Suppressor macrophage (primary cell): ENCODE measurements around the gene SLC22A7.
"Not testable (repeated sequence)": the region's sequence is repeated elsewhere in the genome, so short reads cannot be mapped to it uniquely, and the experiment has no call there.

Experiments
- DNase-seq, 4 experiments: peaks; one replicate each; pipeline ENCODE4 v3.0.0-alpha.2; 2020 to 2022

Gene SLC22A7

DNA sequence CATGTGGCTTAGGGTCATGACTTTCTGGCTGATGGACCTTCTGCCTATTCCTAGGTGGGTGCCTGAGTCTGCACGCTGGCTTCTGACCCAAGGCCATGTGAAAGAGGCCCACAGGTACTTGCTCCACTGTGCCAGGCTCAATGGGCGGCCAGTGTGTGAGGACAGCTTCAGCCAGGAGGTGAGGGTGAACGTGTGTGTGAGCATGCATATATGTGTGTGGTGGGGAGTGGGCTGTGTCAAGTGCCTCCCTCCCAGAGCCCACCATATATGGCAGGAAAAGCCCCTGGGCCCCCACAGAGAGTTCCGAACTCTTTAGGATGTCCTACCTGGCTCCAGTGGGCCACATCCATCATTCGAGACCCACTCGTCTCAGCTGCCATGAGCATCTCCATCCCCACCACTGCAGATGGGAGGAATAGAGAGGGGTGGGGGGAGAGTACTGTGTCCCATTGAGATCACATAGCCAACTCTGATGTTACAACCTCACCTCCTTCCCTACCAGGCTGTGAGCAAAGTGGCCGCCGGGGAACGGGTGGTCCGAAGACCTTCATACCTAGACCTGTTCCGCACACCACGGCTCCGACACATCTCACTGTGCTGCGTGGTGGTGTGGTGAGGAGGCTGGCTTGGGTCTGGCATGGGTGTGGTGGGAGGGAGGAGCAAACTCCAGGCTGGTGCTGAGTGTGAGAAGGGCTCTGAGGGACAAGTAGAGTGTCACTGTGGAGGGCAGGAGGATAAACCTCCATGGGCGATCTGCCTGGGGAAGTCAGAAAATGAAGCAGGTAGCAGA, 3.2 kb downstream of the SLC22A7 start:
- DNase-seq: no peak

DNA sequence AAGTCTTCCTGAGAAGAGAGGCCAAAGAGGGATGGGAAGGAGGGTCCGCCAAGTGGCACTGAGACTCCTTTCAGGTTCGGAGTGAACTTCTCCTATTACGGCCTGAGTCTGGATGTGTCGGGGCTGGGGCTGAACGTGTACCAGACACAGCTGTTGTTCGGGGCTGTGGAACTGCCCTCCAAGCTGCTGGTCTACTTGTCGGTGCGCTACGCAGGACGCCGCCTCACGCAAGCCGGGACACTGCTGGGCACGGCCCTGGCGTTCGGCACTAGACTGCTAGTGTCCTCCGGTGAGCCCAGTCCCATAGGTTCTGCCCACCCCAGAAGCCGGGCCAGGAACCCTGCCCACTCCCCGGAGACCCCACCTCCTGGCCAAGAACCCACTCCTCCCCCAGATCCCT, 4.1 kb downstream of the SLC22A7 start:
- no peak for DNase-seq

DNA sequence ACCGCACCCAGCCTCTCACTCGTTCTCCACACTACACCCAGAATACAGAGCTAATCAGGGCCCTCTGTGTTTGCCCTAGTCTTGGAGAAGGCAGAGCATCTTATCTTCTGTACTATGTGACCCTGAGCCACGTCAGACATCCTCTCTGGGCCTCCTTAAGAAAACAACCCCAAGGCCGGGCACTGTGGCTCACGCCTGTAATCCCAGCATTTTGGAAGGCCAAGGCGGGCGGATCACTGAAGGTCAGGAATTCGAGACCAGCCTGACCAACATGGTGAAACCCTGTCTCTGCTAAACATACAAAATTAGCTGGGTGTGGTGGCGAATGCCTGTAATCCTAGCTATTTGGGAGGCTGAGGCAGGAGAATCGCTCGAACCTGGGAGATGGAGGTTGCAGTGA, 4.9 kb downstream of the SLC22A7 start:
- not testable (repeated sequence) for DNase-seq

DNA sequence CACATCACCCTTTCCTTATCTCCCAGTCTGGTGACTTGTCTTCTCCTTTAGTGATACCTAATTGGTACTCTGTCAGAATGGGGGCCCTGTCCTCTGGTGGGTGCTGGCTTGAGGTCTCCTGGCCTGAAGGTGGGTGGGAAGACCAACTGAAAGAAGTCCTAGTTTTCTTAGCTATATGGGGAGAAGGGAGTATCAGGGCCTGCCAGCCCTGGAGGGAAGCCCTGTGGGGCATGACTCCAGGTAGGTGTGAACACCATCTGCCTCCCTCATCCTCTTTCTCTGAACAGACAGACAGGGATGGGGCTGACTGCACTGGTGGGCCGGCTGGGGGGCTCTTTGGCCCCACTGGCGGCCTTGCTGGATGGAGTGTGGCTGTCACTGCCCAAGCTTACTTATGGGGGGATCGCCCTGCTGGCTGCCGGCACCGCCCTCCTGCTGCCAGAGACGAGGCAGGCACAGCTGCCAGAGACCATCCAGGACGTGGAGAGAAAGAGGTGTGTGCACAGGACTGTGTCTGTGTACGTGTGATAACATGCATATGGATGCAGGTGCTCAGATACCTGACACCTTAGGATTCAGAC, 5.8 kb downstream of the SLC22A7 start:
- DNase-seq: no peak

DNA sequence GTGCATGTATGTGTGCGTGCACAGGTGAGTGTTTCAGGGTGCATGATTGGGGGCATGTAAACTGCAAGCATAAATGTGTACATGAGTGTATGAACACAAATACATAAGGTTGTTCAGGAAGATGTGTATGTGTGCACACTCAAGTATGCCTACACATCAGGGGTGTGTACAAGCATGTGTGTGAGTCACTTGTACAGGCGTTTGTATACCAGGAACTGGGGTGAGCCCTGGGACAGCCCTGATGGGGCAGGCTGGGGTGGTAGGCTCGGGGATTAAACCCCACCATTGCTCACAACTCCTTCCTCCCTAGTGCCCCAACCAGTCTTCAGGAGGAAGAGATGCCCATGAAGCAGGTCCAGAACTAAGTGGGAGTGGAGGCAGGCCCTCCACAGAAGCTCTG, 6.3 kb downstream of the SLC22A7 start:
- DNase-seq: no peak

DNA sequence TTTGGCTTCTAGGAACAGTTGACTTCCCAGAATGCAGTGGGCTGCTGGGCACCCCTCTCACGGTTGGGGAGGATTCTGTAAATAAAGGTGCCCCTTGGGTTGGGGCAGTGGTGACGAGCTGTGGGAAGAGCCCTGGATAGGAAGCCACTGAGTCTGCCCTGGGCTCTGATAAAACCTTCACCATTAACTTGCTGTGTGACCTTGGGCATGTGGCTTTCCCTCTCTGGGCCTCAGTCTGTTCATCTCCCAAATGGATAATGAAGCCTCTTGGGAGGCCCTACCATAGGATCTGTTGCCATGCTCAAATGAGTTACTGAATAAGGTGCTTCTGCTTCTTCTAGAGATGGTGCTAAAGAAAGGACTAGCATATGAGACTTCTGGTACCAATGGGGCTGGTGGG, 6.8 kb downstream of the SLC22A7 start:
- DNase-seq: no peak

DNA sequence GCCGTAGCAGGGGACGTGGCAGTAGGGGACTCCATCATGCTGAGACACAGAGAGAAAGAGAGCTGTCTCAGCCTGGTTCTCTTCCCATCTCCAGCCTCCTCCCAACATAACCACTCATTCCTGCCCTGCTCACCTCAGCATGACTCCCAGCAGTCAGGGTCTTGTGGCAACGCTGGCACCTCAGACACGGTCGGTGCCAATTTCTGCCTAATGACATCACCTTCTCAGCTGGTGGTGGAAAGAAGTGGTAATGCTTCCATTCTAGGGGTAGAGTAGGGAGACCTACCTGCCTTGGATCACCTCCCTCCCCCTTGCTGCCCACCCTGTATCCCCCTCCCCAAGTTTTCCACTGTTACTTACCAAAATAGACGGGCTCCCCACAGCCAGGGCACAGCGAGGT, 8.0 kb downstream of the SLC22A7 start:
- DNase-seq: no peak

DNA sequence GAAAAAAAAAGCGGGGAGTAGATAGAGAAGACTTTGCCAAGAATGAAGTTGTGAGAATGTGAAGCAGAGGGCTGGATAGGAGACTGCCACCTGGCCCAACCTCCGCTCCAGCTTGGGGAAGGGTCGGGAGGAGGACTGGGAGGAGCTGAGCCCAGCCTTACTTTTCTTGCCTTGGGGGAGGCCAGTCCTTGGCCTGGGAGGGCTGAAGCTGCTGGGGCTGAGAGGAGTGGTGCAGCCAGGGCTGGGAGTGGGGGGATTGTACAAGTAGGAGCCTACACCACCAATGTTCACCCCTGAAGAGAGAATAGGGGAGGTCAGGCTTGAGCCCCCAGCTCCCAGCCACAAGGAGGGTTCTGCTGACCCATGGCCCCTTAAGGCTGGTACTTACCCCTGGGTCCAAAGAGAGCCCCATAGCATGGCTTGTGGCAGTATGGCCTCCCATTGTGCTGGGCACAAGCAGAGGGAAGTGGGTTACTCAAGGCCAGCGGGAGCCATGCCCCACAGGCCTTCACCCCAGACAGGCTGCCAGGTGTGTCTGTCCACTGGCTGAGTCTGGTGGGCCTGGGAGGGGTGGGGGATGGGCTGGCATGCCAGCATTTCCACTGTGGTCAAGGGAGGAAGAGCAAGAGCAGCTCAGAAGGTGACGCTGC, 9.5 kb downstream of the SLC22A7 start:
- DNase-seq: no peak

DNA sequence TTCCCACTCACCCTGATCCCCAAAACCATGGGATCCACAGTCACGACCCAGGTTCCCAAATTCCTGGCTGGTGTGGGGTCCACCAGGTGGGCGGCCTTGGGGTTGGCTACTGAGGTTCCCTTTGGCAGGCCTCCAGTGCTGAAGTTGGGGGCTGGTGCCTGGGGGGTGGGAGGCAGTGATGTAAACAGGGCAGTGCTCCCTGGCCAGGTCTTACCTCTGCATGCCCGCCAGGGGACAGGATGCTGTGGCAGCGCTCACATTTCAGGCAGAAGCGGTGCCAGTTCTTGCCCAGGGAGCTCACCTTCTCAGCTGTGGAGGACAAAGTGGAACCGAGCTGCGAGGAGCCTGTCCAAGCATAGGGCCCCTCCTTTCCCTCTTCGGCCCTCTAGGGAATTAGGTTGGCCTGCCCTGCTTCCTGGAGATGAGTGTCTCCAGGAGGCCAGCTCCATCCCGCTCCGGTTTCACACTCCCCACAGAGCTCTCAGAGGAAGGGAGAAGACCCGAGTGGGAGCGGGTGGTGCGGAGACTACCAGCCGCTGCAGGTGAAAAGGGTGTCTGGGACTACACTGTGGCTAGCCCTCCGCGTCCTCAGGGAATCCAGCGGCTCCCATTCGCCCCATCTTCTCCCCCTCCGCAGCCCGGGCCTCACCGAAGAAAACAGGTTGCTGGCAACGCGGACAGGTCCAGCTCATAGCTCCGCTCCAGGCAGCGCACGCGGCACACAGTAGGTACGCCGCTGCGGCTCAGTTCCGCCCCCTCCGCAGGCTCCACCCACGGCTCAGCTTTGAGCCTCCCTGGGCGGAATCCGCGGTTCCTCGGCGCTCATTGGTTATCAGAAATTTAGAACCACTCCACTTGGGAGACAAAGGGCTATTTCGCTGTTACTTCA, 10.3 kb downstream of the SLC22A7 start, which contains the start of gene CRIP3:
Gene CRIP3, minus strand, starts transcription at position 726 of the 889 bp plus-strand sequence. Its CDS starts 34 bp downstream, at position 692.
- DNase-seq: peak in 2 of 4 experiments; percentile 33 to 49

DNA sequence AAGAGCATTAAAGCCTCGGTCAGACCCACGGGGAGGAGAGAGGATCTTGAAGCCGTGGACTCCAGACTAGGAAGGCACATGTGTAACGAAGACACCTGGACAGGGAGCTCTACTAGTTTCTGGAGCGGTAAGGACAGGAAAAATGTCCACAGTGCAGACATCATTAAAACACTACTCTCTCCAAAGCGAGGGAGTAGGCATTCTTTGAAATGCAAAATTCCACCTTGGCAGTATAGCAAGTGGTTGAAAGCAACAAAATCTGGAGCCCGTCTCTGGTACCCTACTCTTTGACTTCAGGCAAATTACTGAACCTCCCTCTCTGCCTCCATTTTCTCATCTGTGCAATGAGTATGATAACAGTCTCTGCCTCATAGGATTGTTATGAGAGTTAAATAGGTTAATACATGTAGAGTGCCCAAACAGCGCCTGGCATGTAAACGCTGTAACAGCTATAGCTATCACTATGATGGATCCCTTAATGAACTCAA, 11.0 kb downstream of the SLC22A7 start:
- no peak for DNase-seq

DNA sequence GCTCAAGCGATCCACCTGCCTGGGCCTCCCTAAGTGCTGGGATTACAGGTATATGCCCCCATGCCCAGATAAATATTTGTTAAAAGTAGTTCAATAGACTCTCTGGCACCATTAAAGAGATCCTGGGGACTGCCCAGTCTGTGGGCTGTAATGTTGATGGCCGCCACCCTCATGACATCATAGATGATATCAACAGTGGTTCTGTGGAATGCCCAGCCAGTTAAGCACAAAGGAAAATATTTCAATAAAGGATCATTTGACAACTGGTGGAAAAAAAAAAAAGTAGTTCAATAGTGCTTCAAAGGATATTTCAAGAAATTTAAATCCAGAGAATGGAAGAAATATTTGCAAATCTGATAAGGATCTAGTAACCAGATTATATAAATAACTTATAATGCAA, 12.1 kb downstream of the SLC22A7 start:
- no peak for DNase-seq

DNA sequence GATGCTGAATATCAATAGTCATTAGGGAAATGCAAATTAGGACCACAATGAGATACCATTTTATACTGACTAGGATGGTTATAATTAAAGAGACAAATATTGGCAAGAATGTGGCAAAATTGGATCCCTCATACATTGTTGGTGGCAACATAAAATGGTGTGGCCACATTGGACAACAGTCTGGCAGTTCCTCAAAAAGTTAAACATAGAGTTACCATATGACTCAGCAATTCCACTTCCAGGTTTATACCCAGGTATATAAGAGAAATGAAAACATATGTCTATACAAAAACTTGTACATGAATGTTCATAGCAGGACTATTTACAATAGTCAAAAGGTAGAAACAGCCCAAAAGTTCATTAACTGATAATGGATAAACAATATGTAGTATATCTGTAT, 12.6 kb downstream of the SLC22A7 start:
- peak in 1 of 4 experiments; percentile 41 for DNase-seq

DNA sequence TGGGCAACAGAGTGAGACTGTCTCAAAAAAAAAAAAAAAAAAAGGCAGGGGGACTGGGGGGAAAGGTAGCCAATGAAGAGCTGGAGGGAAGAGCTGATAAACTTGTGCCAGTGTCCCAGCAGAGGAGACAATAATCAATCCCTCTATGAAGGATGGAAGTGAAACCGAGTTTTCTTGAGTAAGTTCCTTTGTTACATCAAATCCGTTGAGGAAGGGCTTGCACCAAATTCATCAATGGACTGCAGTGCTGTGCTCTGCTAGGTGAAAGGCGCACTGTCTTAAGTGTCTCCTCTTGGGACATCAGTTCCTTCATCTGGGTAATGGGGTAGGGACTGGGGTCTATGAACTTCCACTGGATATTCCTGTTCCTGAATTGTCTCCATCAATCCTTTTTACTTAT, 13.6 kb downstream of the SLC22A7 start:
- peak; percentile 13 to 63 (median 40) for DNase-seq

DNA sequence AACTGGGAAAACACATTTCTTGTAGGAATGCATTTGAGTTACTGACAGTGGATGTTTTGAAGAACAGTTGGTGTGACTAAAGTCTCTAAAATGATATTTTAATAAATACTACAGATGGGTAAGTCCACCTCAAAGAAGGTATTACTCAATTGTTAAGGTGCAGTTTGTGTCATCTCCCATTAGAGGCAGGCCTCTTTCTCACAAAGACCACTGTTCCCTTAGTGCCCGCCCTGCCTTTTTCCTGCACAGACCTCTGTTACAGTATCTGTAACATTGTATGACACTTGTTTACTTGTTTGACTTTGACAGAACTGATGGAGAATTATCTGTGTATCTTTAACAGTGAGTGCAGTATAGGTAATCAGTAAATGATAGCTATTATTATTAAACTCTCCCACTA, 15.8 kb downstream of the SLC22A7 start:
- no peak for DNase-seq

DNA sequence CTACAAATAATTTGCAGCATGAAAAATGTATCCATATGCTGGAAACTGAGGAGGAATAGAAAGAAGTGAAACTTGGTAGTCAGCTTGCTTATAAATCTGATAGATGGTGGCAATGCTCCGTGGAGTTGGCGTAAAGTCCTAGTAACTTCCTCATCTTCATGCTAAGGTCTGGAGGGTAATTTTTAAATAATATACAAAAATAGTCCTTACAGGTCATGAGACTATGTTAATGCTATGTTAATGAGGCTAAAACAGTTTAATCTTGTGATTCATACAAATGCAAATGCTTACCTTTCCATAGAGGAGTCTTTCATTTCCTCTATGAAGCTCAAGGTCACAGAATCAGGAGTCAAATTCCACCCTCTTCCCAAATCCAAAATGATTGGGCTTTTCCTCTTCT, 20.0 kb downstream of the SLC22A7 start:
- DNase-seq: peak; percentile 21 to 56 (median 38)

DNA sequence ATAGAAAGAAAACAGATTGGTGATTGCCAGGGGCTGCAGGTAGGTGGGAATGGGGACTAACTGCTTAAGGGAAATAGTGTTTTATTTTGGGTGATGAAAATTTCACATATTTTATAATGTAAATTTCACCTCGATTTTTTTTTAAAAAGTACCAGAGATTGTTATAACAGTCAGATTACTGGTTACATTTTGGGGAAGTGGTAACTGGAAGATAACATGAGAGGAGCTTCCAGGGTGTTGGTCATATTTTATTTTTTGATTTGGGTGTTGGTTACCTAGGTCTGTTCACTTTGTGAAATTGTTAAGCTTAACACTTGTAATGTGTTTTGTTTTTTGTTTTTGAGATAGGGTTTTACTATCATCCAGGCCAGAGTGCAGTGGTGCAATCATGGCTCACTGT, 27.8 kb downstream of the SLC22A7 start:
- DNase-seq: no peak

DNA sequence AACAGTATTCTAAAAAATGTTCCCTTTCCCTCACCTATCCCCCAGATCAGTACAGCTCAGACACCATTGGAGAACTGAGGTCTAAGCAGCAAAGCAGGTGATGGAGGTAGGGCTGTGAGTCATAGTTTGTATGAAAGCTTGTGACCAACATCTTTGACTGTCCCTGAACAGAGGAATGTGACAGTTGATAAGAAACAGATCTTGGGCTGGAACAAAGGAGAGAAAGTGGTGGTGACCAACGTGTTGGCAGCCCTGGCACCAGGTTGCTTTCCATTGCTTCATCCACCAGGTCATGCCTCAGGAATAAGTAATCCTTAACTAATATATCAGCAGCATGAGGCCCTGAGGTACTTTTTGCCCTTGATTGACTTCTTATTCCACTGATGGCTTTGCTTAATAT, 30.5 kb downstream of the SLC22A7 start:
- DNase-seq: no peak

DNA sequence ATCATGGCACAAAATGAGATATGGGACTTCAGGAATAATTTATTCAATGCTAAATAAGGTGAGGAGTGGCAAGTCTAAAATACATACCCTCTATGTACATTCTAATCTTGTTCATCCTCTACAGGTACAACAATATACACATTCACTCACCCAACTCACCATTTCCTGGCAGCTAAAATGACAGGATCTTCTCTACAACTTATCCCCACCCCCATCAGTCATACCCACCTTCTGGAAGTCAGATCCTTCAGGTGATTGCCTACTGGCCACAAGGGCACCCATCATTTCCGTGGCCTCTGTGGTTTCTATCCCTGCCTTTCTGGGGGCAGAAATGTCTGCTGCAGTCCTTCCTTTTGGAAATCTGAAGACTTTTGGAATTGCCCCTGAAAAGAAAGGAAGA, 33.4 kb downstream of the SLC22A7 start:
- DNase-seq: no peak

DNA sequence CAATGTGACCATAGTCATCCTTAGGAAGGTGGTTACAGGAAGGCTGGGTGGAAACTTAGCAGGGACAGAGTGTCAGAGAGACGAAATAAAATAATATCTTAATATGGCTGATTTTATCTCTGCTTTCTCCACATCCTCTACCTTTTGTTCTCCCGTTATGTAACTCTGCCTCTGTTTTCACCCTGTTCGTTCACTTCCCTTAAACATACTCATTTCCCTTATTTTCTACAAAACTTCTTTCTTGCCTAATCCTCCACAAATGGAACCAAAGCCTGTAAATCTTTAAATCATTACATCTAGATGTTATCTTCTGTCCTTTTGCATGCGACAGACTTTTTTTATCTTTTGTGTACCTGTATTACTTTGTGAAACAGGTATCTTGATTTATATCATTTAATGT, 33.8 kb downstream of the SLC22A7 start:
- peak; percentile 13 to 73 (median 48) for DNase-seq

DNA sequence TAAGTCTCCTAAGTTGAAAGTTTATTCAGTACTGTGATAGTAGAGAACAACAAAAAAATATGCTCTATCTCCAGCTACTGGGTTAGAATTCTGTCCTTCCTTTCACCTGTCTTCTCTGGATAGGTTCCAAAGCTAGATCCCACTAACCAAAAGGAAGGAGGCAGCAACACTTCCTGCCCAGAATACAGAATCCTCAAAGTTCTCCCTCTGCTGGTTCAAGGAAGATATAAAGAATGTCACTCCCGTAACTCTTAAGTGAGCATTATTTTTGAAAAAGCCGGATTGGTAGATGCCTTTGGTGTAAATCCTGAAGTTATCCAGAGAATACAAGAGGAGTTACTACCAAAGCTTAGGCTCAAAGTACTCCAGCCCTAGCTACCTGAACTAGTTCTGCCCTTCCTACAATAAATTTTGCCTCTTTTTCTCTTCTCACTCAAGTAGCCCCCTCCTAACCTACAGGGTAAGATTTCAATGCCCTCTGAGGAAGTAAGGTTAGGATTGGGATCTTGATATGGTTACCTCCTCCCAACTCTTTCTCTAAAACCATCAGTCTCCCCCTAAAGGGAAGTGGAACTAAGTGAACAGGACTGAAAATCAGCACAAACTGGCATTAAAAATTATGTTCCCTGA, 36.5 kb downstream of the SLC22A7 start:
- DNase-seq: peak; percentile 36 to 70 (median 50)

DNA sequence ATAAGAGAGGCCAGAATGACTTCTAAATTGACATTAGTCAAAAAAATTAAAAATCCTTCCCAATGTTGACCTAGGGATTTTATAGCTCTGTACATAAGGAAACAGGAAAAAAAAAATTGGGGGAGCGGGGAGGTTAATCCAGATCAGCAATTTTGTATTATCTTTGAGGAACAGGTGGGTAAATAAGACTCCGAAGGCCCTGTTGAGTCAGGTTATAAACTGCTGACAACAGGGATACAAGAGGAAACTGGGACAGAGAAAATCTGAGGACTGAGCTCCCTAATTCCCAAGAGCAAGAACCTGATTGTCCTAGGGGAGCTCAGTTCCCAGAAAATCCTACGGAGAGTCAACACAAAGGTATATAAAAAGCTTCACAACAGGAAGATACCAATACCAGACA, 37.4 kb downstream of the SLC22A7 start:
- DNase-seq: no peak

DNA sequence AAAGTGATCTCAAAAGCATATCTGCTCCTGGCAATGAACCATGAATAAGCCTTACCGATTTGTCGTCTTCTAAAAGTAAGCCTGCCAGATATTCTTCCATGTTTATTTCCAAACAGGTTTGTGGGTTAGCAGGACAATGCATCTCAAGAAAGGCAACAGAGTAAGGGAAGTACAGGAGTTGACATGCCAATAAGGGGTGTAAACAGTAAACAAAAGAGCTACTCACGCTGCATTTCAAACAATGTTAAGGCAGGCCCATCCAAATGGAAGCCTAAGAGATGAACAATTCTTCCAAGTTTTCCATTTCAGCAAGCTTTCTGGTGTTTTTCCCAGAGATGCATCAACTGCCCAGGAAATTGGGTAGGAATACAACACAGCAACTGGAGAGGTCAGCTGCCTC, 38.3 kb downstream of the SLC22A7 start:
- no peak for DNase-seq
